AG04450 (cell line): Measurements from ENCODE around the gene MEGF8. TPM values are rescaled to one million over a fixed set of nuclear protein-coding genes. Genes with fewer than 3 reads are reported as not detected.

Experiments
- CTCF ChIA-PET: fragments of 300-600, 350-600 bp; formaldehyde crosslinking; extraction: SDS; loops from one replicate; lab custom pipeline; 2022; ENCODE audit warnings: antibody characterized with exemption, inconsistent platforms; lab: Charles Lee
- POLR2A ChIA-PET: fragments of 350-600 bp; formaldehyde crosslinking; extraction: SDS; loops from one replicate; lab custom pipeline; 2021; ENCODE audit warnings: antibody characterized with exemption, inconsistent platforms; lab: Yijun Ruan, JAX
- DNase-seq: peaks from one replicate; pipeline ENCODE4 v3.0.0-alpha.2; 2011; ENCODE audit warnings: low read depth, low spot score
- H3K27ac ChIP-seq: one replicate; pipeline ENCODE4 v1.5.1; 2012; ENCODE audit warnings: low read depth, low read length, control low read depth
- H3K27me3 ChIP-seq: one replicate; pipeline ENCODE4 v1.6.0; 2012; ENCODE audit warnings: low read length; ENCODE audit not compliant: control insufficient read depth, insufficient read depth
- H3K4me3 ChIP-seq: 2 replicates; pipeline ENCODE4 v1.5.1; 2011; ENCODE audit warnings: mild to moderate bottlenecking, low read depth, low read length, control low read depth
- H3K9me3 ChIP-seq: 2 replicates; pipeline ENCODE4 v1.5.1; 2012; ENCODE audit warnings: low read length; ENCODE audit not compliant: control insufficient read depth, insufficient read depth
- polyA plus RNA-seq: library from polyadenylated mRNA; depleted of rRNA; stranded (reverse); fragments of >200 nt; gene quantifications from 2 replicates; pipeline ENCODE4 v1.2.3, GENCODE V29; 2011
- TF ChIP-seq, protein P1 (sequence below): IDR thresholded peaks from 2 replicates; pipeline ENCODE4 v1.5.1; 2011; ENCODE audit warnings: low read depth, low read length, control low read depth, inconsistent platforms

Gene MEGF8
- polyA plus RNA-seq, 1 experiment, result 10.6 TPM

DNA sequence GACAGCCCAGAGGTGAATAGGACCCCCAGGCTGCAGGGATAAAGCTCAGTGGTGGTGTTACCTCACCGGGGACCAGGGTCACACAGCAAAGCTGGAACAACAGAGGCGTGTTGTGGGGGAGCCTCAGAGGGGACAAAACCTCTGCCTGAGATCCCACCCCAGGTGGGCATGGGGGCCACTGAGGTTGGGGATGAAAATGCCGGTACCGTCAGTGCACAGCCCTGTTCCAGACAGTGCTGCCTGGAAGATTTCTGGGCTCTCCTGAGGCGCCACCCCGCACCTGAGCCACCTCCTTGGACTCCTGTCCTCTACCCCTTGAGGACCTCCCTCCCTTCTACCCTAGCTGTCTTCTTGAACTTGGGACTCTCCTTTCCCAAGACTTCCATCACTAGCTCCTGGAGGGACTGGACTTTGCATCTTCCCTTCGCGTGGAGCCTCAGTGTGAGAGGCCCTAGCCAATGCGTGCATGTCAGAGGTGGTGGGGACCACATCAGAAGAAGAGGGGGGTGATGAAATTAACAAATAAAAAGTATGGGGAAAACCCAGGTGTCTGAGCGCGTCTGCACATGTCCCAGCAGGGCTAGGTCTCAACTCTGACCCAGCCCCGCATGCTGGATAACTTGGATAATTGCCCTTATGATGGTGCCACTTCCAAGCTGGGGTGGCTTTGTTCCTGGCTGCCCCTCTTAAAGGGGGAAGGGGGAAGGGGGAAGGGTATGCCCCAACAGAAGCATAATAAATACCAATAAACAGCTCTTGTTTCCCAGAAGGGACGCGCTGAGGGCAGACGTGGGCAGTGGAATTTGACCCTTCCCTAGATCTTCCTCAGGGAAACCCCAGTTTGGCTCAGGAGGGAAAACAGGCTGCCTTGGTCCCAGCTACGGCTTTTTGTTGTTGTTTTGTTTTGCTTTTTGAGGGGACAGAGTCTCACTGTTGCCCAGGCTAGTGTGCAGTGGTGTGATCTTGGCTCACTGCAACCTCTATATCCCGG is 53.1 kb downstream of the MEGF8 start:
- TF ChIP-seq, protein P1, sequence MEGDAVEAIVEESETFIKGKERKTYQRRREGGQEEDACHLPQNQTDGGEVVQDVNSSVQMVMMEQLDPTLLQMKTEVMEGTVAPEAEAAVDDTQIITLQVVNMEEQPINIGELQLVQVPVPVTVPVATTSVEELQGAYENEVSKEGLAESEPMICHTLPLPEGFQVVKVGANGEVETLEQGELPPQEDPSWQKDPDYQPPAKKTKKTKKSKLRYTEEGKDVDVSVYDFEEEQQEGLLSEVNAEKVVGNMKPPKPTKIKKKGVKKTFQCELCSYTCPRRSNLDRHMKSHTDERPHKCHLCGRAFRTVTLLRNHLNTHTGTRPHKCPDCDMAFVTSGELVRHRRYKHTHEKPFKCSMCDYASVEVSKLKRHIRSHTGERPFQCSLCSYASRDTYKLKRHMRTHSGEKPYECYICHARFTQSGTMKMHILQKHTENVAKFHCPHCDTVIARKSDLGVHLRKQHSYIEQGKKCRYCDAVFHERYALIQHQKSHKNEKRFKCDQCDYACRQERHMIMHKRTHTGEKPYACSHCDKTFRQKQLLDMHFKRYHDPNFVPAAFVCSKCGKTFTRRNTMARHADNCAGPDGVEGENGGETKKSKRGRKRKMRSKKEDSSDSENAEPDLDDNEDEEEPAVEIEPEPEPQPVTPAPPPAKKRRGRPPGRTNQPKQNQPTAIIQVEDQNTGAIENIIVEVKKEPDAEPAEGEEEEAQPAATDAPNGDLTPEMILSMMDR, result no peak
- Histone ChIP-seq H3K4me3 (no peak overlapping the region), H3K27ac (no peak overlapping the region), H3K27me3 (peaks cover 4% of the 10 kb centered on the region), H3K9me3 (no peaks in the 10 kb centered on the region; the same call in 1 of the 2 replicates)
- CTCF ChIA-PET, result interaction anchor here (0.5 to 1.3 kb wide), 2 partner anchors 26 to 83 kb away, joined by 3 to 4 read pairs; no protein-coding TSS in a partner anchor
- no peak for DNase-seq
- POLR2A ChIA-PET, result no interaction called here

DNA sequence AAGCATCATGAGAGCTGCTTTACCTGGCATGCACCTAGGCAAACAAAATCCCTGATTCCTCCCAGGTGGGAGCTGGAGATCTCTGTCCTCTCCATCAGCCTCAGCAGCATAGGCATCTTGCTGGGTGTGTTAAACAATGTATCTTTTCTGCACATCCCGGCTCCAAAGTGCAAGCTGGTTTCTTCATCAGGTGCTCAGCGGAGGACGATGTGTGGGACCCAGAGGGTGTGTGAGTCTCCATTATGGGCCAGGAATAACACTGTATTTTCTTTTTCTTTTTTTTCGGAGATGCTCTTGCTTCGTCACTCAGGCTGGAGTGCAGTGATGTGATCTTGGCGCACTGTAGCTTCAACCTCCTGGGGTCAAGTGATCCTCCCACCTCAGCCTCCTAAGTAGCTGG is 54.7 kb downstream of the MEGF8 start:
- H3K27me3 ChIP-seq, result peaks cover 4% of the 10 kb centered on the region
- ChIA-PET CTCF (no interaction called here), POLR2A (no interaction called here)
- H3K4me3 ChIP-seq, result no peak overlapping the region
- H3K9me3 ChIP-seq, result no peaks in the 10 kb centered on the region; the same call in 1 of the 2 replicates
- no peak overlapping the region for H3K27ac ChIP-seq
- TF ChIP-seq, protein P1, result no peak
- DNase-seq, result no peak

DNA sequence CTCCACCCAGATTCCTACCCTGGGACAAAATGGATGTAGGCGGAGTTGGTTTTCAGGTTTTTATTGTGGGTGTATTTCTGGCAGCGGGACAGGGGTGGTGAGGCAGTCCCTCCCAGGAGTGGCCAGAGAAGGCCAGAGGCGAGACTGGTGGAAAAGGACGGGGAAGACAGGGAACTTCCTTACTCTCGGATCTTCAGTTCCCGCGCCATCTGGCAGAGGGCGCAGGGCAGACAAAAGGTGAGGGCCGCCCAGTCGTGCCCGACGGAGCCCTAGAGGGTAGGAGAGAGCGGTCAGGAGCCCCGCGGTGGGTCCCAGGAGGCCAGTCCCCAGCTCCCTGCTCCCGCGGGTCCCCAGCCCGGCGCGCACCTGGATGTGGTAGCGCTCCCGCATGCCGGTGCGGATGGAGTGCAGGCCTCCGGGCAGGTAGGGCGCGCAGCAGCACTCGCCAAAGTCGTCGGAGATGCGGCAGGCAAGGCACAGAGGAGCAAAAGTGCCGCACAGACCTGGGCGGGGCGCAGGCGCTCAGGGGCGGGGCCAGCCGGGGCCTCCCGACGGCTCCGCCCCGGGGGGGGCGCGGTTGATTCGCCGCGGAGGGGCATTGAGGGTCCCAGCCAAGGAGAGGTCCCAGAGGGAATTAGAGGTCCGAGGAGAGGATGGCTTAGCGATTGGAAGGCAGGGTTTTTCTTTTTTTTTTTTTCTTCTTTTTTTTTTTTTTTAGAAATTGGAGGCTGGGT is 61.7 kb downstream of the MEGF8 start:
- H3K9me3 ChIP-seq, result no peaks in the 10 kb centered on the region; the same call in 1 of the 2 replicates
- peak overlapping the region; percentile 51 for H3K4me3 ChIP-seq
- ChIA-PET POLR2A (no interaction called here), CTCF (interaction anchor here (1.3 kb wide), 1 partner anchor 13 kb away, joined by 6 read pairs; no protein-coding TSS in a partner anchor)
- H3K27me3 ChIP-seq, result peaks cover 24% of the 10 kb centered on the region
- TF ChIP-seq, protein P1, result peak; percentile 48; the same call in 1 of the 2 replicates
- DNase-seq, result no peak
- H3K27ac ChIP-seq, result no peak overlapping the region

DNA sequence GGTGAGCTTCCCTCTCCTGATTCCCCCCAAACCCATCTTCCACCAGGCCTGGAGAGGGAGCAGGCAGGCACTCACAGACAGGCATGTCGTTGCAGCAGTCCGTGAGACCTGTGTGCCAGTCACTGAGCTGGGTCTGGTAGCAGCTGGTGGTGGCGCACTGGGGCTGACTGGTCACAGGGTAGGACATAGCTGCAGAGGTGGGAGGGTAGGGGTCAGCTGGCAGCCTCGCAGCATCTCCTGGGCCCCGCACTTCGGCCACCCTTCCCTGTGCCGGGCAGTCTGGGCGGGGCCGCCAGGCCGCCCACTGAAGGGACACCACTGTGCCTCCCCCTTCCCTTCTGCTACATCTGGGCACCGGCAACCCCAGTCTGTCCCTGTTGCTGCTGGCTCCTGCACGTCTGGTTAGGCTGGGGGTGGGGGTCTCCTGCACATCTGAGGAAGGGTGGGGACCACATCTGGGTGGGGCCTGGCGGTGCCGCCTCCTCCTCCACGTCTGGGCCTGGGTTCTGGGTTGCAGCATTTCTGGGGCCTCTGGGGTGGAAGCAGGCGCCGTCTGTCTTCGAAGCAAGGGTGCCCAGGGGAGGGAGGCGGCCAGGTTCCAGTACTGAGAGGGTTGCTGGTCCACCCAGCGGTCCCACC is 63.5 kb downstream of the MEGF8 start:
- Histone ChIP-seq H3K4me3 (no peak overlapping the region), H3K9me3 (no peaks in the 10 kb centered on the region; the same call in 1 of the 2 replicates), H3K27ac (no peak overlapping the region), H3K27me3 (peaks cover 29% of the 10 kb centered on the region)
- CTCF ChIA-PET, result interaction anchor here (1.1 kb wide), 1 partner anchor 12 kb away, joined by 3 read pairs; no protein-coding TSS in a partner anchor
- DNase-seq, result no peak
- TF ChIP-seq, protein P1, result no peak
- POLR2A ChIA-PET, result no interaction called here
